Kidney epithelial cell (primary cell): Measurements from ENCODE around the gene NR1I2. TPM values are rescaled to one million over a fixed set of nuclear protein-coding genes. Genes with fewer than 3 reads are reported as not detected.

Experiments
- DNase-seq: peaks from one replicate; pipeline ENCODE4 v3.0.0-alpha.2; 2010; ENCODE audit warnings: low read depth
- H3K27me3 ChIP-seq: 2 replicates; pipeline ENCODE4 v1.6.0; 2011; ENCODE audit warnings: low read length; ENCODE audit not compliant: control insufficient read depth, insufficient read depth
- H3K36me3 ChIP-seq: 2 replicates; pipeline ENCODE4 v1.5.1; 2011; ENCODE audit warnings: low read length; ENCODE audit not compliant: control insufficient read depth, insufficient read depth
- H3K4me3 ChIP-seq: 2 replicates; pipeline ENCODE4 v1.5.1; 2011; ENCODE audit warnings: low read depth, mild to moderate bottlenecking, control low read depth, low read length
- CTCF ChIP-seq: IDR thresholded peaks from 2 replicates; pipeline ENCODE4 v1.5.1; 2011; ENCODE audit warnings: mild to moderate bottlenecking, moderate library complexity, low read length, control low read depth, inconsistent platforms; ENCODE audit not compliant: insufficient read depth, poor library complexity, severe bottlenecking
- total RNA-seq: library from RNA; depleted of rRNA; stranded (reverse); fragments of >200 nt; gene quantifications from 2 replicates; pipeline ENCODE4 v1.2.3, GENCODE V29; 2015

The NR1I2 gene
- total RNA-seq, 1 donor from 2014 or later, result 0.79 TPM

GRCh38 chr3:119859728-119860127 lies 77.8 kb downstream of the NR1I2 start:
- no peak for TF ChIP-seq CTCF

GRCh38 chr3:119861681-119862080 lies 79.8 kb downstream of the NR1I2 start:
- Histone ChIP-seq H3K27me3 (no peaks in the 10 kb centered on the region), H3K36me3 (no peaks in the 10 kb centered on the region), H3K4me3 (no peak overlapping the region)
- TF ChIP-seq CTCF, result no peak
- no peak for DNase-seq

More at GRCh38 chr3:119859728-119860127, 77.8 kb downstream of the NR1I2 start:
- Histone ChIP-seq H3K27me3 (no peaks in the 10 kb centered on the region), H3K36me3 (no peaks in the 10 kb centered on the region), H3K4me3 (no peak overlapping the region)
- no peak for DNase-seq

- TF ChIP-seq CTCF, result no peak
- H3K36me3 ChIP-seq, result no peaks in the 10 kb centered on the region
- no peaks in the 10 kb centered on the region for H3K27me3 ChIP-seq
- DNase-seq, result no peak
- H3K4me3 ChIP-seq, result no peak overlapping the region
Measured at GRCh38 chr3:119862616-119863015, 80.7 kb downstream of the NR1I2 start.

- Histone ChIP-seq H3K36me3 (no peaks in the 10 kb centered on the region), H3K27me3 (no peaks in the 10 kb centered on the region), H3K4me3 (no peak overlapping the region)
- no peak for TF ChIP-seq CTCF
- no peak for DNase-seq
Measured at GRCh38 chr3:119864476-119864875, 82.6 kb downstream of the NR1I2 start.

Other genes starting within 250 kb of the NR1I2 start
- not detected in 2 replicates for gene CD80, start 222.5 kb upstream of the NR1I2 start, total RNA-seq
- 7.3 and 10.1 TPM in 2 replicates for gene ADPRH, start 202.6 kb upstream of the NR1I2 start, total RNA-seq
- gene PLA1A, start 184.2 kb upstream of the NR1I2 start, total RNA-seq, result 0.75 and 1.4 TPM in 2 replicates
- gene POPDC2, start 121.5 kb upstream of the NR1I2 start, total RNA-seq, result 1.0 and 4.9 TPM in 2 replicates
- 17.9 and 27.4 TPM in 2 replicates for gene COX17, start 104.7 kb upstream of the NR1I2 start, total RNA-seq
- 3.3 and 7.1 TPM in 2 replicates for gene CFAP91, start 79.1 kb upstream of the NR1I2 start, total RNA-seq